ENCODE results near the gene NR2C2.

DNA sequence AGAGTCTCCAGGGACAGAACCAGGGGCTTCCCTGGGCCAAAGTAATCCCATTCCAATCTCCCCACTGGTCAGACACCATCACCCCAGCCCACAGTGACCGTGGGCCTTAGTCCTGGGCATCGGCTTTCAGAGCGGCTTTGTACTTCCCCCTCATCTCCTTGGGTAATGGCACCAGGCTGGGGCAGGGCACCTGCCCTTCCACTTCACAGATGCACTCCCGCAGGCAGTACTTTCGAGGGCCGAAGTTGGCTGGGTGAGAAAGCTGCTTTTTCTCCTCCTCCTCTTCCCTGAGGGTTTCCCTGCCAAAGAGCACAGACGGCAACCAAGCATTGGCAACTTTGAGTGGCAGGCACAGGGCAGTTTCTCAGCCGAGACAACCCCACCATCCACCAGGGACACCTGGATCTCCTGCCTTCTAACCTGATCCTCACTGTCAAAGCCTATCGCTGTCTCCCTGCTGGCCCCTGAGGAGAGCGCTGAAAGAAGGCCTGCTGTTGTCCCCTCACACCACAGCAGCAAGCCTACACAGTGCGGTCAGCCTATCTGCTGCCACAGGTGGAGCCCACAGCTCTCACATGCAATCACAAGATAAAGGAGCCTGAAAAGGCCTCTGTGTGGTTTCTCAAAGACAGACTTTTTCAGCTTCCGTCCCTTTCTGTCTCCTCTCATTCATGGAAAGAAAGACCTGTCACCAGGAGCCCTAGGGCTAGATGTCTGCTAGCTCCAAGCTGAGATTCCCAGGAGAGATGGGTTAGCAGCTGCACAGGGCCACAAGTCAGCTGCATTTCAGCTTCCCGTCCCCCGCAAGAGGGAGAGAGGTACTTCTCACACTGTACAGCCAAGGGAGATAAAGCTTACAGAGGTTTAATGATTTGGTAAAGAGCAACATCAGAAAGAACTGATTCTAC, 105.2 kb downstream of the NR2C2 start:
- TF ChIP-seq, protein P1, sequence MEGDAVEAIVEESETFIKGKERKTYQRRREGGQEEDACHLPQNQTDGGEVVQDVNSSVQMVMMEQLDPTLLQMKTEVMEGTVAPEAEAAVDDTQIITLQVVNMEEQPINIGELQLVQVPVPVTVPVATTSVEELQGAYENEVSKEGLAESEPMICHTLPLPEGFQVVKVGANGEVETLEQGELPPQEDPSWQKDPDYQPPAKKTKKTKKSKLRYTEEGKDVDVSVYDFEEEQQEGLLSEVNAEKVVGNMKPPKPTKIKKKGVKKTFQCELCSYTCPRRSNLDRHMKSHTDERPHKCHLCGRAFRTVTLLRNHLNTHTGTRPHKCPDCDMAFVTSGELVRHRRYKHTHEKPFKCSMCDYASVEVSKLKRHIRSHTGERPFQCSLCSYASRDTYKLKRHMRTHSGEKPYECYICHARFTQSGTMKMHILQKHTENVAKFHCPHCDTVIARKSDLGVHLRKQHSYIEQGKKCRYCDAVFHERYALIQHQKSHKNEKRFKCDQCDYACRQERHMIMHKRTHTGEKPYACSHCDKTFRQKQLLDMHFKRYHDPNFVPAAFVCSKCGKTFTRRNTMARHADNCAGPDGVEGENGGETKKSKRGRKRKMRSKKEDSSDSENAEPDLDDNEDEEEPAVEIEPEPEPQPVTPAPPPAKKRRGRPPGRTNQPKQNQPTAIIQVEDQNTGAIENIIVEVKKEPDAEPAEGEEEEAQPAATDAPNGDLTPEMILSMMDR (IDR thresholded peaks at IDR 0.05; ENCODE audit: low read depth, low read length, missing input control), result no peak
- TF ChIP-seq, protein P2, sequence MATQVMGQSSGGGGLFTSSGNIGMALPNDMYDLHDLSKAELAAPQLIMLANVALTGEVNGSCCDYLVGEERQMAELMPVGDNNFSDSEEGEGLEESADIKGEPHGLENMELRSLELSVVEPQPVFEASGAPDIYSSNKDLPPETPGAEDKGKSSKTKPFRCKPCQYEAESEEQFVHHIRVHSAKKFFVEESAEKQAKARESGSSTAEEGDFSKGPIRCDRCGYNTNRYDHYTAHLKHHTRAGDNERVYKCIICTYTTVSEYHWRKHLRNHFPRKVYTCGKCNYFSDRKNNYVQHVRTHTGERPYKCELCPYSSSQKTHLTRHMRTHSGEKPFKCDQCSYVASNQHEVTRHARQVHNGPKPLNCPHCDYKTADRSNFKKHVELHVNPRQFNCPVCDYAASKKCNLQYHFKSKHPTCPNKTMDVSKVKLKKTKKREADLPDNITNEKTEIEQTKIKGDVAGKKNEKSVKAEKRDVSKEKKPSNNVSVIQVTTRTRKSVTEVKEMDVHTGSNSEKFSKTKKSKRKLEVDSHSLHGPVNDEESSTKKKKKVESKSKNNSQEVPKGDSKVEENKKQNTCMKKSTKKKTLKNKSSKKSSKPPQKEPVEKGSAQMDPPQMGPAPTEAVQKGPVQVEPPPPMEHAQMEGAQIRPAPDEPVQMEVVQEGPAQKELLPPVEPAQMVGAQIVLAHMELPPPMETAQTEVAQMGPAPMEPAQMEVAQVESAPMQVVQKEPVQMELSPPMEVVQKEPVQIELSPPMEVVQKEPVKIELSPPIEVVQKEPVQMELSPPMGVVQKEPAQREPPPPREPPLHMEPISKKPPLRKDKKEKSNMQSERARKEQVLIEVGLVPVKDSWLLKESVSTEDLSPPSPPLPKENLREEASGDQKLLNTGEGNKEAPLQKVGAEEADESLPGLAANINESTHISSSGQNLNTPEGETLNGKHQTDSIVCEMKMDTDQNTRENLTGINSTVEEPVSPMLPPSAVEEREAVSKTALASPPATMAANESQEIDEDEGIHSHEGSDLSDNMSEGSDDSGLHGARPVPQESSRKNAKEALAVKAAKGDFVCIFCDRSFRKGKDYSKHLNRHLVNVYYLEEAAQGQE (IDR thresholded peaks at IDR 0.05), result no peak
- TF ChIP-seq TAF1 (conservative IDR thresholded peaks at IDR 0.05), result no peak
- TF ChIP-seq JUND (IDR thresholded peaks at IDR 0.05), result no peak
- no peak for TF ChIP-seq NR2F2 (IDR thresholded peaks at IDR 0.05)
- TF ChIP-seq, protein P3, sequence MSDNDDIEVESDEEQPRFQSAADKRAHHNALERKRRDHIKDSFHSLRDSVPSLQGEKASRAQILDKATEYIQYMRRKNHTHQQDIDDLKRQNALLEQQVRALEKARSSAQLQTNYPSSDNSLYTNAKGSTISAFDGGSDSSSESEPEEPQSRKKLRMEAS (IDR thresholded peaks at IDR 0.05), result no peak
- no peak for TF ChIP-seq RAD21 (IDR thresholded peaks at IDR 0.05)
- no peak for TF ChIP-seq YY1 (IDR thresholded peaks at IDR 0.05)
- TF ChIP-seq SP1 (IDR thresholded peaks at IDR 0.05), result no peak
- TF ChIP-seq, protein P4, sequence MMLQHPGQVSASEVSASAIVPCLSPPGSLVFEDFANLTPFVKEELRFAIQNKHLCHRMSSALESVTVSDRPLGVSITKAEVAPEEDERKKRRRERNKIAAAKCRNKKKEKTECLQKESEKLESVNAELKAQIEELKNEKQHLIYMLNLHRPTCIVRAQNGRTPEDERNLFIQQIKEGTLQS (IDR thresholded peaks at IDR 0.05), result no peak
- TF ChIP-seq HNF4A (conservative IDR thresholded peaks at IDR 0.05), result no peak
